Adipose tissue (tissue), 3 donors: Measurements from ENCODE around the gene ABHD2. TPM values are rescaled to one million over a fixed set of nuclear protein-coding genes. Genes with fewer than 3 reads are reported as not detected.
"Not testable (repeated sequence)": the region's sequence is repeated elsewhere in the genome, so short reads cannot be mapped to it uniquely, and the experiment has no call there.

Experiments used
- H3K27ac ChIP-seq: one replicate; pipeline ENCODE4 v1.5.1; 2013; ENCODE audit warnings: low read depth, low read length
- WGBS, 3 donors: extraction: QIAGEN DNeasy Blood & Tissue Kit; methylation state at CpG; one replicate each; pipeline ENCODE4 v1.1.7; 2013; 5-methylcytosine and 5-hydroxymethylcytosine counted together
- polyA plus RNA-seq, 3 donors: library from polyadenylated mRNA; stranded (reverse); fragments of 200-250 nt; gene quantifications; one replicate each; pipeline ENCODE4 v1.2.3, GENCODE V29; 2013
- donor health status: healthy with polysubstance abuse.
- donor health status: Bipolar disorder and iron deficiency.
- donor health status: healthy.

The ABHD2 gene
- polyA plus RNA-seq, 3 donors = 4.7 to 28.5 (median 13.4) TPM

DNA sequence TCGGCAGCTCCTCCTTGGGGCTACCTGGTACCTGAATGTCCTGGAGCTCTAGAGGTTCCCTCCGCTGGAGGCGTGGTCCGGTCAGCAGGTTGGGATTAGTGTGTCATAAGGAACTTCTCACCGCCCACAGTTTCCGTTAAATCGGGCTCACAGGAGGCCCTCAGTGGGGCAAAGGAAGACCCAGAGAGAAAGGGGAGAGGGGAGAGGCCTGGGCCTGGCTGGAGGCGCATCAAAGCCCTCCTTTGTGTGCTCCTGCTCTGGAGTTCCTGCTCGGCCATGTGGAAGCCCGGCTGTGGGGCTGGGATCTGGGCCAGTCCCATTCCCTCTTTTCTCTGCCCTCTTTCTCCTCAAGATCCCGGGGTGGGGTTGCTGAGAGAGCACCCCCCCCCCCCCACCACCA, 133.3 kb downstream of the ABHD2 start, which contains the start of gene RLBP1:
Gene RLBP1 (minus strand): TSS at position 37 of the 400 bp plus-strand sequence. CDS start 2,604 bp downstream, outside the sequence.
- no peak within 1 kb of the TSS for H3K27ac ChIP-seq

GRCh38 chr15:89225588-89225987, 137.3 kb downstream of the ABHD2 start:
- no peak overlapping the region for H3K27ac ChIP-seq
- WGBS, 3 donors = 89 to 94% (median 93%) methylated on average over 5 of the region's 5 CpGs

More for the DNA sequence above, 133.3 kb downstream of the ABHD2 start, which contains the start of gene RLBP1:
- WGBS, 3 donors = 70 to 78% (median 73%) methylated on average over 11 of the region's 11 CpGs

GRCh38 chr15:89226359-89227221, 138.3 kb downstream of the ABHD2 start:
- H3K27ac ChIP-seq = no peak overlapping the region
- 75 to 89% (median 86%) methylated on average over 14 of the region's 14 CpGs for WGBS, 3 donors

GRCh38 chr15:89227425-89227824, 139.2 kb downstream of the ABHD2 start:
- no peak overlapping the region for H3K27ac ChIP-seq
- 77 to 85% (median 84%) methylated on average over 7 of the region's 7 CpGs for WGBS, 3 donors

- H3K27ac ChIP-seq = no peak overlapping the region
- 42 to 59% (median 55%) methylated on average over 5 of the region's 5 CpGs for WGBS, 3 donors
These were observed 142.0 kb downstream of the ABHD2 start for GRCh38 chr15:89230277-89230676.

DNA sequence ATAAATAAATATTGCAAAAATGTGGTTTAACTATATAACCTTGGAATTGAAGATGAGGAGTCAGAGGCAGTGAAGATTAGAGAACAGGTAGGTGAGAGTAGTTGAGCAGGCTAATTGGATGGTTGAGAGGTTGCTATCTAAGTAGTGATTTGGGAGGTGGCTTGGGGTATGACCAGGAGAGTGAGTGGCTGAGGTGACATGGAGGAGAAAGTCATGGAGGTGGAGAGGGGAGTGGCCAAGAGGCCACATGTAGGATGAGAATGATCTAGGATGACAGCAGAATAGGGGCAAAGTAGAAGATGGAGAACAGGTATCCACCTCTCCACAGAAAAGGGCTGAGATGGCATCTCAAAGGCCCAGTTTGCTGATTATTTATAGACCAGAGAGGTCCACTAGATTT, 143.6 kb downstream of the ABHD2 start:
- no peak overlapping the region for H3K27ac ChIP-seq

GRCh38 chr15:89239883-89240810, 151.9 kb downstream of the ABHD2 start:
- not testable (repeated sequence) for H3K27ac ChIP-seq
- WGBS, 3 donors = 86 to 91% (median 91%) methylated on average over 12 of the region's 12 CpGs

GRCh38 chr15:89243046-89243690, 154.9 kb downstream of the ABHD2 start:
- 25 to 31% (median 31%) methylated on average over 20 of the region's 20 CpGs for WGBS, 3 donors
- no peak overlapping the region for H3K27ac ChIP-seq

GRCh38 chr15:89243691-89244573, 155.7 kb downstream of the ABHD2 start, which contains the start of gene FANCI:
Gene FANCI, plus strand, starts transcription at chr15:89243979. Its CDS starts 3,669 bp downstream, at chr15:89247648.
- no peak within 1 kb of the TSS for H3K27ac ChIP-seq
- 0% methylated on average over 69 of the region's 69 CpGs for WGBS, 3 donors

GRCh38 chr15:89244574-89244903, 156.3 kb downstream of the ABHD2 start:
- no peak overlapping the region for H3K27ac ChIP-seq
- 0 to 1% (median 1%) methylated on average over 6 of the region's 6 CpGs for WGBS, 3 donors

DNA sequence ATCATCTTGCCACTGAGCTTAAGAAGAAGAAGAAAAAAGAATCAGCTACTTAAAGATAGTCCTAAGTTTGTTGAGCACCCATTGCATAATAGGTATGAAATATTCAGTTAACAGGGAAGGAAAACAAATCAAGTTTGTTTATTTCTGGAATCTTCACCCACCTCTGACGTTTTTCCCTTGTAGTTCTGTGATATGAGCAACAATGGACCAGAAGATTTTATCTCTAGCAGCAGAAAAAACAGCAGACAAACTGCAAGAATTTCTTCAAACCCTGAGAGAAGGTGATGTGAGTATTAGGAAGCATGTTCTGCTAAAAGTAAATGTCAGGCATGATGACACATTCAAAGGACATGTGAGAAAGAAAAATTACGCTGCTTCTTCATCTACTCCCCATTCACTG, 159.2 kb downstream of the ABHD2 start:
- 76 to 86% (median 78%) methylated on average over 2 of the region's 2 CpGs for WGBS, 3 donors
- H3K27ac ChIP-seq = no peak overlapping the region

DNA sequence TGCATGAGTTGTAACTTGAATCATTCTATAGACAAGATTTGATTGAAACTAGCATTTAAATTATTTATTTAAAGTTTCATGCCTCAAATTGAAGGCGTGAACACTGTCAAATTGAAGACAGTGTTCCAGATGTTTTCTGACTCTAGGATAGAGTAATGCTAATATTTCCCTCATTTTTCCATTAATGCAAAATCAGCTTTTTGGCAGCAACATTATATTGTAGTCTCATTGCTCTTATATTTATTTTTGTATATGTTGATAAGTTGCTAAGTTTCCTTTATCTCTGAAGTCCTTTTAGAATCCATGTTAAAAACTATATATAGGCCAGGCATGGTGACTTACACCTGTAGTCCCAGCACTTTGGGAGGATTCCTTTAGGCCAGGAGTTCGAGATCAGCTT, 160.3 kb downstream of the ABHD2 start:
- WGBS, 3 donors = 96 to 99% (median 97%) methylated on average over 2 of the region's 2 CpGs
- H3K27ac ChIP-seq = no peak overlapping the region

GRCh38 chr15:89250142-89250541, 161.9 kb downstream of the ABHD2 start:
- 91 to 97% (median 96%) methylated on average over 5 of the region's 5 CpGs for WGBS, 3 donors
- not testable (repeated sequence) for H3K27ac ChIP-seq

Other genes with a start within 250 kb of the ABHD2 start
- gene HAPLN3, start 192.9 kb upstream of the ABHD2 start, polyA plus RNA-seq = 10 to 100 TPM in 1 of 3 donors, 1 to 10 TPM in 2; 2.8 to 16.3 (median 9.8) TPM
- gene MFGE8, start 175.1 kb upstream of the ABHD2 start, polyA plus RNA-seq = 100 to 1,000 TPM in 2 of 3 donors, 10 to 100 TPM in 1; 50.5 to 348 (median 303) TPM
- gene RLBP1, start 133.1 kb downstream of the ABHD2 start, polyA plus RNA-seq = not detected
- 1 to 10 TPM; 1.5 to 2.5 (median 1.6) TPM for gene FANCI, start 155.5 kb downstream of the ABHD2 start, polyA plus RNA-seq
- gene POLG, start 246.4 kb downstream of the ABHD2 start, polyA plus RNA-seq = 10 to 100 TPM; 19.6 to 44.8 (median 31.3) TPM